Measurements from ENCODE around the gene PTPRH. TPM values are rescaled to one million over a fixed set of nuclear protein-coding genes. Genes with fewer than 3 reads are reported as not detected.
A peak's percentile ranks its signal among the peaks of the same experiment; 100 is the strongest.
"Not testable (repeated sequence)": the region's sequence is repeated elsewhere in the genome, so short reads cannot be mapped to it uniquely, and the experiment has no call there.

PTPRH gene
- total and polyA plus RNA-seq, 8 donors = 0.10 to 0.63 (median 0.23) TPM

GRCh38 chr19:55172741-55173140, 36.6 kb downstream of the PTPRH start:
- H3K4me1 ChIP-seq = peaks cover 6 to 10% of the 10 kb centered on the region in 2 donors
- no peak overlapping the region for H3K4me3 ChIP-seq
- no peaks in the 10 kb centered on the region for H3K36me3 ChIP-seq
- intact Hi-C loops (cut with DNase I) = no loop called here
- H3K9me3 ChIP-seq = no peaks in the 10 kb centered on the region
- no peak for TF ChIP-seq CTCF (IDR thresholded peaks at IDR 0.05)
- no peak for ATAC-seq
- no peak overlapping the region for H3K27ac ChIP-seq
- no peak for DNase-seq
- peaks cover 66 to 100% of the 10 kb centered on the region in 2 donors for H3K27me3 ChIP-seq

GRCh38 chr19:55172318-55172717, 37.0 kb downstream of the PTPRH start:
- intact Hi-C loops (cut with DNase I); H3K36me3 ChIP-seq: not testable (repeated sequence)

GRCh38 chr19:55171440-55171839, 37.9 kb downstream of the PTPRH start:
- intact Hi-C loops (cut with DNase I) = no loop called here
- peaks cover 62 to 100% of the 10 kb centered on the region in 2 donors for H3K27me3 ChIP-seq

More at GRCh38 chr19:55172318-55172717, 37.0 kb downstream of the PTPRH start:
- not testable (repeated sequence) for DNase-seq, H3K27ac ChIP-seq, H3K9me3 ChIP-seq, ATAC-seq, H3K4me1 ChIP-seq, H3K4me3 ChIP-seq
- peaks cover 68 to 100% of the 10 kb centered on the region in 2 donors for H3K27me3 ChIP-seq

GRCh38 chr19:55169136-55169535, 40.2 kb downstream of the PTPRH start:
- peaks cover 49 to 100% of the 10 kb centered on the region in 2 donors for H3K27me3 ChIP-seq

More at GRCh38 chr19:55171440-55171839, 37.9 kb downstream of the PTPRH start:
- DNase-seq (no peak), ATAC-seq (no peak)
- Histone ChIP-seq H3K9me3 (no peaks in the 10 kb centered on the region), H3K4me1 (peaks cover 6 to 14% of the 10 kb centered on the region in 2 donors), H3K27ac (no peak overlapping the region), H3K36me3 (no peaks in the 10 kb centered on the region), H3K4me3 (no peak overlapping the region)
- no peak for TF ChIP-seq CTCF (IDR thresholded peaks at IDR 0.05)

GRCh38 chr19:55166530-55167268, 42.6 kb downstream of the PTPRH start, which contains the start of gene DNAAF3:
Gene DNAAF3, minus strand, starts transcription at chr19:55166613. Its CDS starts 200 bp downstream, at chr19:55166413.
- Histone ChIP-seq H3K27me3 (peaks cover 36 to 100% of the 10 kb centered on the region in 2 donors), H3K4me1 (peaks cover 0 to 6% of the 10 kb centered on the region in 2 donors), H3K9me3 (no peaks in the 10 kb centered on the region), H3K27ac (no peak within 1 kb of the TSS), H3K36me3 (no peaks in the 10 kb centered on the region), H3K4me3 (peak within 1 kb of the TSS; percentile 19 to 35)
- ATAC-seq (peak; percentile 99), DNase-seq (peak; percentile 53 to 92 (median 90))
- no peak for TF ChIP-seq CTCF (IDR thresholded peaks at IDR 0.05)
- intact Hi-C loops (cut with DNase I) = no loop called here

More at GRCh38 chr19:55169136-55169535, 40.2 kb downstream of the PTPRH start:
- intact Hi-C loops (cut with DNase I) = no loop called here
- no peaks in the 10 kb centered on the region for H3K9me3 ChIP-seq
- H3K27ac ChIP-seq = no peak overlapping the region
- no peaks in the 10 kb centered on the region for H3K36me3 ChIP-seq
- H3K4me3 ChIP-seq = no peak overlapping the region
- ATAC-seq = no peak
- TF ChIP-seq CTCF (IDR thresholded peaks at IDR 0.05) = no peak
- DNase-seq = no peak
- H3K4me1 ChIP-seq = peaks cover 6 to 15% of the 10 kb centered on the region in 2 donors
